BJ (cell line): Measurements from ENCODE around the gene CHST9. TPM values are rescaled to one million over a fixed set of nuclear protein-coding genes. Genes with fewer than 3 reads are reported as not detected.

ENCODE experiments used
- CTCF ChIA-PET: fragments of 350-600 bp; formaldehyde crosslinking; extraction: SDS; loops from one replicate; lab custom pipeline; 2021; ENCODE audit warnings: antibody characterized with exemption, inconsistent platforms; lab: Yijun Ruan, JAX
- POLR2A ChIA-PET: fragments of 300-600 bp; sonication (Branson Sonifier 250); formaldehyde crosslinking; extraction: SDS; loops from one replicate; lab custom pipeline; 2021; ENCODE audit warnings: antibody characterized with exemption; lab: Charles Lee
- DNase-seq: peaks from one replicate; pipeline ENCODE4 v3.0.0-alpha.2; 2011; ENCODE audit warnings: low read depth
- H3K27me3 ChIP-seq: 2 replicates; pipeline ENCODE4 v1.6.0; 2011; ENCODE audit warnings: low read length; ENCODE audit not compliant: control insufficient read depth, insufficient read depth
- H3K36me3 ChIP-seq: 2 replicates; pipeline ENCODE4 v1.5.1; 2011; ENCODE audit warnings: low read length; ENCODE audit not compliant: control insufficient read depth, insufficient read depth
- H3K4me3 ChIP-seq: 2 replicates; pipeline ENCODE4 v1.5.1; 2011; ENCODE audit warnings: low read depth, mild to moderate bottlenecking, control low read depth, low read length
- CTCF ChIP-seq: IDR thresholded peaks from 2 replicates; pipeline ENCODE4 v1.5.1; 2011; ENCODE audit warnings: low read depth, mild to moderate bottlenecking, control low read depth, inconsistent platforms, low read length, moderate library complexity; ENCODE audit not compliant: insufficient read depth
- polyA plus RNA-seq: library from polyadenylated mRNA; depleted of rRNA; stranded (reverse); fragments of >200 nt; gene quantifications from 2 replicates; pipeline ENCODE4 v1.2.3, GENCODE V29; 2011

The CHST9 gene
- polyA plus RNA-seq, 1 experiment = not detected

GRCh38 chr18:27135504-27136207 lies 49.5 kb downstream of the CHST9 start:
- no peak for DNase-seq
- Histone ChIP-seq H3K36me3 (no peaks in the 10 kb centered on the region), H3K4me3 (no peak overlapping the region), H3K27me3 (no peaks in the 10 kb centered on the region)
- TF ChIP-seq CTCF = no peak
- ChIA-PET POLR2A (no interaction called here), CTCF (no interaction called here)

- Histone ChIP-seq H3K27me3 (no peaks in the 10 kb centered on the region), H3K4me3 (no peak overlapping the region), H3K36me3 (no peaks in the 10 kb centered on the region)
- no peak for TF ChIP-seq CTCF
- ChIA-PET POLR2A (no interaction called here), CTCF (no interaction called here)
- DNase-seq = no peak
These were observed 55.0 kb downstream of the CHST9 start for GRCh38 chr18:27130065-27130630.

- CTCF ChIA-PET = no interaction called here
These were observed 60.9 kb downstream of the CHST9 start for GRCh38 chr18:27124196-27124595.

GRCh38 chr18:27121108-27121507 lies 64.0 kb downstream of the CHST9 start:
- POLR2A ChIA-PET = no interaction called here
- no peak for TF ChIP-seq CTCF
- Histone ChIP-seq H3K4me3 (no peak overlapping the region), H3K36me3 (no peaks in the 10 kb centered on the region), H3K27me3 (no peaks in the 10 kb centered on the region)
- DNase-seq = no peak
- CTCF ChIA-PET = no interaction called here

More at GRCh38 chr18:27124196-27124595, 60.9 kb downstream of the CHST9 start:
- Histone ChIP-seq H3K27me3 (no peaks in the 10 kb centered on the region), H3K4me3 (no peak overlapping the region), H3K36me3 (no peaks in the 10 kb centered on the region)
- POLR2A ChIA-PET = no interaction called here
- TF ChIP-seq CTCF = no peak
- no peak for DNase-seq

- ChIA-PET POLR2A (no interaction called here), CTCF (no interaction called here)
- DNase-seq = no peak
- Histone ChIP-seq H3K27me3 (no peaks in the 10 kb centered on the region), H3K36me3 (no peaks in the 10 kb centered on the region), H3K4me3 (no peak overlapping the region)
- TF ChIP-seq CTCF = no peak
These were observed 64.9 kb downstream of the CHST9 start for GRCh38 chr18:27120246-27120645.
